Measurements from ENCODE around the gene ZRANB2. TPM values are rescaled to one million over a fixed set of nuclear protein-coding genes. Genes with fewer than 3 reads are reported as not detected.

Gene ZRANB2
- total and polyA plus RNA-seq, 9 of the 15 experiments (the other 6 are each of a cell fraction or from before 2014, with no cell fraction given) = 80.8 to 264 (median 157) TPM

- TF ChIP-seq ZNF318 (IDR thresholded peaks at IDR 0.05; ENCODE audit: borderline replicate concordance in 1 of 2, low read depth in 1 of 2) (no peak), ZFP36 (IDR thresholded peaks at IDR 0.05; ENCODE audit: low read depth, low read length, partially characterized antibody) (no peak), ZBTB26 (CRISPR knock-in tag; IDR thresholded peaks at IDR 0.05) (no peak), ZFPM2 (CRISPR knock-in tag; IDR thresholded peaks at IDR 0.05) (no peak), ZNF143 (CRISPR knock-in tag; IDR thresholded peaks at IDR 0.05) (peak; percentile 51), RBM22 (IDR thresholded peaks at IDR 0.05; ENCODE audit: low read depth, low read length, poor library complexity, severe bottlenecking) (peak; percentile 24), NCOA2 (IDR thresholded peaks at IDR 0.05; ENCODE audit: partially characterized antibody in 2 of 2) (no peak), TRIM24 (IDR thresholded peaks at IDR 0.05) (no peak), THAP7 (CRISPR knock-in tag; IDR thresholded peaks at IDR 0.05) (no peak), MYNN (IDR thresholded peaks at IDR 0.05) (no peak), MYNN (CRISPR knock-in tag; IDR thresholded peaks at IDR 0.05) (no peak), CBX2 (IDR thresholded peaks at IDR 0.05; ENCODE audit: insufficient read depth, low read length, poor library complexity, severe bottlenecking) (no peak), ZNF311 (CRISPR knock-in tag; IDR thresholded peaks at IDR 0.05) (no peak), CHD2 (IDR thresholded peaks at IDR 0.05; ENCODE audit: low read depth, low read length) (0 out of 2 replicates have a peak, but pooled peaks have one; percentile 31), RBM17 (IDR thresholded peaks at IDR 0.05; ENCODE audit: borderline replicate concordance, low read depth, low read length) (no peak), FOXM1 (IDR thresholded peaks at IDR 0.05; ENCODE audit: low read depth) (no peak), FOXM1 (CRISPR knock-in tag; IDR thresholded peaks at IDR 0.05; ENCODE audit: low read depth) (peak; percentile 71; the same call in 1 of the 2 replicates), SP1 (CRISPR knock-in tag; IDR thresholded peaks at IDR 0.05) (peak; percentile 1; the same call in 1 of the 2 replicates), EP400 (IDR thresholded peaks at IDR 0.05) (peak; percentile 56; the same call in 1 of the 2 replicates)
These were observed 33.8 kb downstream of the ZRANB2 start (continued) for GRCh38 chr1:71046891-71047634.

Data from K562 (cell line).